ENCODE data around the gene XAB2.
"Not testable (repeated sequence)": the region's sequence is repeated elsewhere in the genome, so short reads cannot be mapped to it uniquely, and the experiment has no call there.

The XAB2 gene

DNA sequence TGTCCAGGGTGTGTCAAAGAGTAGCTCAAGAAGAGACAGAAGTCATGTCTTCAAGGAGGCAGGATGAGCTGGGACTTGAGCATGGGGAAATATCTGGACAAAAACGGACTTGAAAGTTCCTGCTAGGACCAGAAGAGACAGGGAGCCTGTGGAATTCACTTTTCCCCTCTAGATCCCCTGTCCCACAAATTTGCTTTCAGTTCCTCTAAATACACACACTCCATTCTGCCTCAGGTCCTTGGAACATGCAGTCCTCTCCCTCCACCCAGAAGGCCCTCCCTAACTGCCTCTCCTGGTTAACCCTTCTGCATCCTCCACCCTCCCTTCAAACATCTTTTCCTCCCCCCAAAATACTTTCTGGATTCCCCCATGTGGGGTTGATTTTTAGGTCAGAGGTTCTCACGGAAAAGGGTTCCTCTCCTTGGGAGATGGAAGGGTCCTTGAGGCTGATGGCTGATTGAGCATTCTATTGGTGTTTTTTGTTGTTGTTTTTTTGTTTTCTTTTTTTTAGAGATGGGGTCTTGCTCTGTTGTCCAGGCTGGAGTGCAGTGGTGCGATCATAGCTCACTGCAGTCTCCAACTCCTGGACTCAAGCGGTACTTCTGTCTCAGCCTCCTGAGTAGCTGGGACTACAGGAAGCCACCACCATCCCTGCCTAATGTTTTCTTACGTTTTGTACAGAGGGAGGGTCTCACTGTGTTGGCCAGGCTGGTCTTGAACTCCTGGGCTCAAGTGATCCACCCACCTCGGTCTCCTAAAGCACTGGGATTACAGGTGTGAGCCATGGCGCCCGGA is 32.6 kb upstream of the XAB2 start:
- DNase-seq (ENCODE audit: insufficient read length, low spot score) (no peak), FAIRE-seq (no peak)
- no peak for TF ChIP-seq POLR2A (IDR thresholded peaks at IDR 0.05; ENCODE audit: low read depth, low read length)

DNA sequence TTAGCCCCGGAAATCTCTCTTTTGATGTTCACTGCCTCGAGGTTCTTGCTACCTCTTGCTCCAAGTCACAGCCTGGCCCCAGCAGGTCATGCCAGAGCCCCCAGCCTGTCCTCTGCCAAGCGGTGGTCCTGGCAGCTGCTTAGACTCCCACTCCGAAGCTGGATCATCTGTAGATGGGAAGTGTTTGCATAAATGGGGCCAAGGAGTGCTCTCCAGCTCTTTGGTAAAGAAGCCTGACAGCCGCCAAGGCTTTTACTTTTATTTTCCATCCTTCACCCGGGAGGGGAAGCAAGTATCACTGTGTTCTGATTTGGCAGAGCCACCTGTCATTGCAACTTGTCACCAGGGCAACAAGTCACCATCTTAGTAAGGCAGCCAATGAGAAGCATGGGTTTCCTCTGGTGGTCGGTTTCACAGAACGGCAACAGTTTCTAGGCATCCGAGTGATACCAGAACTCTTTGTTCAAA is 28.9 kb upstream of the XAB2 start:
- TF ChIP-seq POLR2A (IDR thresholded peaks at IDR 0.05; ENCODE audit: low read depth, low read length), result no peak
- DNase-seq (ENCODE audit: insufficient read length, low spot score) (no peak), FAIRE-seq (no peak)

DNA sequence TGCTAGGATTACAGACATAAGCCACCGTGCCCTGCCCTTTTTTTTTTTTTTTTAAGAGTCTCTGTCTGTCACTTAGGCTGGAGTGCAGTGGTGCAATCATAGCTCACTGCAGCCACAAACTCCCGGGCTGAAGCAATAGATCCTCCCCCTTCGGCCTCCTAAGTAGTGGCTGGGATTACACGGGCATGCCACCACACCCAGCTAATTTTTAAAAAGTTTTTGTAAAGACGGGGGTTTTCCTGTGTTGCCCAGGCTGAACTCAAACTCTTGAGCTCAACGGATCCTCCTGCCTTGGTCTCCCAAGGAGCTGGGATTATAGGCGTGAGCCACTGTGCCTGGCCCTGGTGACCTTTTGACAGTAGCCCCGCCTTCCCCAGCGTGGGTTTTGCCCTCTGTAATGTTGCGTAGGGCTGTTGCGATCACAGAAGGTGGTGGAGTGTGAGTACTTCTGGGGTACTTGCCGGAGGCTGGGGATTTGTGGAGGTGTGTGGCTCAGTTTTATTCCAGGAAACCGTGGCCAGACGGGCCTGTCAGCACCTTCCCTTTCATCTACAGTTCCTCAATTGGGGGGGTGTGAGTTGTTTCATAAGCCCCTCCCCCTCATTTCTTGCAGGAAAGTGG is 27.9 kb upstream of the XAB2 start:
- DNase-seq (ENCODE audit: insufficient read length, low spot score) (no peak), FAIRE-seq (no peak)

DNA sequence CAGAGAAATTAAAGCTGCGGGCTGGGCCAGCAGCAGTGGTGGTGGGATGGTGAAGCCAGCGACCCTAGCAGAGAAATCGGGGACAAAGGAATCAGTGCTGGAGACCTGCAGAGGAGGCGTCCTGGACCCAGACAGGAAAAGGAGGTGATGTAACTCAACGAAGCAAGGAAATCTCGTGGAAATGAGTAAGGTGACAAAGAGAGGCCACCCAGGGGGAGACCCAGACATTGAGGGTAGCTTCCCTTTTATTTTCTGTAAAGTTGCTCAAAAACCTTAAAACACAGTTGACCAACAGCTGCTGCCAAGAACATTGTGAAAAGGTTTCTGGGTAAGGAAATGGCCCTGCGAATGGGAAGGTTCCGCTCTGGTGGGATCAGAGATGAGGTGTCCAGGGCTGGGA is 26.2 kb upstream of the XAB2 start:
- FAIRE-seq (no peak), DNase-seq (ENCODE audit: insufficient read length, low spot score) (no peak)

More for the DNA sequence above, 27.9 kb upstream of the XAB2 start:
- no peak for TF ChIP-seq POLR2A (IDR thresholded peaks at IDR 0.05; ENCODE audit: low read depth, low read length)

DNA sequence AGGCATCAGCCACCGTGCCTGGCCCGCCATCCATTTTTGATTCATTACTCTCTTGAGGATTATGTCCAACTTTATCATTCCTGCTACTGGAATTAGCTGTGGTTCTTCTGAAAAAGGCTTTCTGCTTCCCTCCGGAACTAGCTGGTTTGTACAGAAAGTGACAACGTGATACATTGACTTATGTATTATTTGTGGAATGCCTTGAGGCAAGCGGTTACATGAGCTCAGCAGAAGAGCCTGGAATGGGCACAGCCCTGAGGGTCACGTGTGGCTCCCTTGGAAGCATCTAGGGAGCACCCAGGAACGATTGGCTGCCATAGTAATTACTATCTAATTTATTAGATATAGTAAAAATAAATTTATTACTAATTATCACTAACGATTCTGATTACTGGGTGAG is 25.1 kb upstream of the XAB2 start:
- no peak for FAIRE-seq
- TF ChIP-seq POLR2A (IDR thresholded peaks at IDR 0.05; ENCODE audit: low read depth, low read length), result no peak
- DNase-seq (ENCODE audit: insufficient read length, low spot score), result no peak

More for the DNA sequence above, 26.2 kb upstream of the XAB2 start:
- no peak for TF ChIP-seq POLR2A (IDR thresholded peaks at IDR 0.05; ENCODE audit: low read depth, low read length)

DNA sequence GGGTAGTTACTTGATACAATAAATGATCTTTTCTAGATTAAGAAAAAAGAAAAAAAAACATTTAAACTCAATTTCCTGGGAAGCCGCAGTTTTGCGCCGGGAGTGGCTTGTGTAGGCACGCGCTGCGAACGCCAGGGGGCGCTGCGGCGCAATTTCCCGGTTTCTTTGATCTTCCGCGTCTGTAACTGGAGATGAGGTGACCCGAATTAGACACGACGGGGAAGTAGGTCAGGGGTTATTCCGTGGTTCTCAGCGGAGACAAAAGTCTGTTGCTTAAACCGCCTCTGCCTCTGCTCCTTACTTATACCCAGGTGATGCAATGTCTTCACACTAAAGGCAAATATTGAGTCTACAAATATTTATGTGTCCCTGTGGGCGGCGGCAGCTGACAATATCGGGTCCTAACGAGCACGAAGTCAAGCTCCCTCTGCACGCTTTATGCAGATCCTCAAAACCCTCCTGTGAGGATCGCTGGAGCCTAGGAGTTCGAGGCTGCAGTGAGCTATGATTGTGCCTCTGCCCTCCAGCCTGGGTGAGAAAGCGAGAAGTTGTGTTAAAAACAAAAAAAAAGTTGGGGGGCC is 22.8 kb upstream of the XAB2 start:
- TF ChIP-seq POLR2A (IDR thresholded peaks at IDR 0.05; ENCODE audit: low read depth, low read length), result no peak
- peak; percentile 6 for FAIRE-seq
- DNase-seq (ENCODE audit: insufficient read length, low spot score), result peak; percentile 86

DNA sequence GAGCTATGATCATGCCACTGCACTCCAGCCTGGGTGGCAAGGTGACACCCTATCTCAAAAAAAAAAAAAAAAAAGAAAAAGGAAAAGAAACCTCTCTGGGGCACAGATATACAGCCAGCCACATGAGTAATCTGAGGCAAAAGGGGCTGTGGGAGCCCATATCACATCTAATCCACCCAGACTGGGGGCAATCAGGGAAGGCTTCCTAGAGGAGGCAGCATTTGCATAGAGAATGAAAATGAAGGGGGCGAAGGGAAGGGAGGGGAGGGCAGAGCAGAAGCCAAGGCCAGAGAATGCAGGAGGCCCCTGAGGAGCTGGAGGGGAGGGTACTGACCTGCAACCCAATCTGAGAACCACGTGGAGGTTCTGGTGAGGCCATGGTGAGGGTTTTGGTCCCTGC is 20.8 kb upstream of the XAB2 start:
- DNase-seq (ENCODE audit: insufficient read length, low spot score) (no peak), FAIRE-seq (no peak)
- TF ChIP-seq POLR2A (IDR thresholded peaks at IDR 0.05; ENCODE audit: low read depth, low read length), result no peak

DNA sequence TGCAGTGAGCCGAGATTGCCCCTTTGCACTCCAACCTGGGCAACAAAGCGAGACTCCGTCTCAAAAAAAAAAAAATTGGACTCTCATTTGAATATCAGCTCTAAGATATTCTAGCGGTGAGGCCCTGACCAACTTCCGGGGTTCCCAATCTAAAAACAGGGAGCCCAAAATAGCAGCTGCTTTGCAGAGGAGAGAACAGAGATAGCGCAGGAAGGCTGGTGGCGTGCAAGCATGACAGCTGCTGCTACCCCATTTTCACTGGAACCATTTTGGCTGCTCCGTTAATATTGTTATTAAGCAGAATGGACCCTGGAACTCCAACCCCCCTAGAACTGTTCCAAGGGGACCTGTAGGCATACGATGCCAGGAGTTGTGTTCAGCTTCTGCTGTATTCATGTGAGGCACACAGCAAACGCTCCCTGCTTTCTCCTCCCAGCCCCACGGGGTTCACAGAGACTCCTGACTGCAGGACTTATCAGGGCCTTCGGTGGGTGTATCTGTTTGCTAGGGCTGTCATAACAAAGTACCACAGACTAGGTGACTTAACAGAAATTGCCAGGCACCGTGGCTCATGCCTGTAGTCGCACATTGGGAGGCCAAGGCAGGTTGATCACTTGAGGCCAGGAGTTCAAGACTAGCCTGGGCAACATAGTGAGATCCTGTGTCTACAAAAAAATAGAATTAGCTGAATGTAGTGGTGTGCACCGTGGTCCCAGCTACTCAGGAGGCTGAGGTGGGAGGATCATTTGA is 19.1 kb upstream of the XAB2 start:
- TF ChIP-seq POLR2A (IDR thresholded peaks at IDR 0.05; ENCODE audit: low read depth, low read length), result no peak
- no peak for DNase-seq (ENCODE audit: insufficient read length, low spot score)
- no peak for FAIRE-seq

DNA sequence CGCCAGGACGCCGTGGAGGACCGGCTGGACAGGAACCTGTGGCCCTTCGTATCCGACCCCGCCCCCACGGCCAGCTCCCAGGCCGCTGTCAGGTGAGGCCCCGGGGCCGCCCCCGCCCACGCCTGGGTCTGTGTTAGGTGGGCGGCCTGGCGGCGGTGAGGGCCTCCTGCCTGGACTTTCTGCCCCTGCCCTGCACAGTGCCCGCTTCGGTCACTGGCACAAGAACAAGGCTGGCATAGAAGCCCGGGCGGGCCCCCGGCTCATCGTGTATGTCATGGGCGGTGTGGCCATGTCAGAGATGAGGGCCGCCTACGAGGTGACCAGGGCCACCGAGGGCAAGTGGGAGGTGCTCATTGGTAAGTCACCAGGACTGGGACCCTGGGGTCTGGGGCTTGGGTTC is 17.8 kb upstream of the XAB2 start:
- DNase-seq (ENCODE audit: insufficient read length, low spot score), result no peak
- no peak for FAIRE-seq
- TF ChIP-seq POLR2A (IDR thresholded peaks at IDR 0.05; ENCODE audit: low read depth, low read length), result no peak

DNA sequence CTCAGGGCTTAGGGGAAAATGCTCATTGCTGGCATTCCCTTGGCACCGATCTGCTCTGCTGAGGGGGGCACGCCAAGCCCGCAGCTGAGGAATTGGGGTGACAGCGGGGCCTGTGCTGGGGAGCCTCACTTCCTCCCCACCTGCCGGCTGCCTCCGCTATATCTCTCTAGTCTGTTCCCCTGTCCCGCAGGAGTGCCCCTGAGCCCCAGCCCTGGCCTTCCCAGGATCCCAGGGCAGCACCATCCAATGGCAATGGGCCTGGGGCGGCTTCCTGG is 17.0 kb upstream of the XAB2 start:
- DNase-seq (ENCODE audit: insufficient read length, low spot score) (no peak), FAIRE-seq (no peak)
- no peak for TF ChIP-seq POLR2A (IDR thresholded peaks at IDR 0.05; ENCODE audit: low read depth, low read length)

DNA sequence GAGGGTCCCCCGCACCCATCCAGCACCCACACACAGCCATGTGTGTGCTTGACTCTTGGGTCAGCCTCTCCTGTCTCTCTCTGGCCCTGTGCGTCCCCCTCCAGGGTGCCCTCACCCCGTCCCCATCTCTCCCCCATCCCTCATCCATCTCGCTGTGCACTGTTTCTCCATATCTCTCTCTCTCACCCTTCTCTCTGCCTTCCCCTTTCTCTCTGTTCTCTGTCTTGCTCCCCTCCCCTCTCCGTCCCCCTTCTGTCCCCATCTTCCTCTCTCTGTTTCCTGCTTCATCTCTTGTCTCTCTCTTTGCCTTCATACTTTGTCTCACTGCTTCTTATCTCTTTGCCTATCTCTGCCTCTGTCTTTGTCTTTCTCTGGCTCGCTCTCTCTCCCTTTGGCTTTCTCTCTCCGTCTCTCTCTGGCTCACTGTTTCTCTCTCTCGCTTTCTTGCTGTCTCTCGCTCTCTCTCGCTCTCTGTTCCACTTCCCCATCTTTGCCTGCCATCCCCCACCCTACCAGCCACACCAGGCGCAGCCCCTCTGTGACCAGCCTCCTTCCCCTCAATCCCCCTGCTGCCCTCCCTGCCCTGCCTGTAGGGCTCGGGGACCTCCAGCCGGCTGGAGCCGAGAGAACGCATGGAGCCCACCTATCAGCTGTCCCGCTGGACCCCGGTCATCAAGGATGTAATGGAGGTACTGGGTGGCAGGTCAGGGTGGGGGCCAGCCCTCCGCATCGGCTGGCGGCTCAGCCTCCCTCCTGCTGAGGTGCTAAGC is 16.5 kb upstream of the XAB2 start:
- TF ChIP-seq POLR2A (IDR thresholded peaks at IDR 0.05; ENCODE audit: low read depth, low read length), result no peak
- DNase-seq (ENCODE audit: insufficient read length, low spot score), result no peak
- no peak for FAIRE-seq

DNA sequence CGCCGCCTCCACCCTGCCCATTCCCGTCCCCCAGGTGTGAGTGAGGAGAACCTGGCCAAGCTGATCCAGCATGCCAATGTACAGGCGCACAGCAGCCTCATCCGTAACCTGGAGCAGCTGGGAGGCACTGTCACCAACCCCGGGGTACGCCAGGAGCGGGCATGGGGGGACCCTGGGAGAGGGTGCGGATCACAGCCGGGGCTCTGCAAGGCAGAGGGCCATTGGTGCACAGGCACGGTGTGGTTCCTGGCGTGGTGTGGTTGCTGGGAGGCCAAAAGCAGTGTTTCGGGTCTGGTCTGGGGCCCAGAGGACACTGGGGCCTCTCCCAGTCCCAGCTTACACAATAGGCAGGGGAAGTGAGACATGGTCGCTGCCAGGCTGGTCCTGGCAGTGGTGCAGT is 15.8 kb upstream of the XAB2 start:
- DNase-seq (ENCODE audit: insufficient read length, low spot score) (no peak), FAIRE-seq (no peak)
- TF ChIP-seq POLR2A (IDR thresholded peaks at IDR 0.05; ENCODE audit: low read depth, low read length), result no peak

DNA sequence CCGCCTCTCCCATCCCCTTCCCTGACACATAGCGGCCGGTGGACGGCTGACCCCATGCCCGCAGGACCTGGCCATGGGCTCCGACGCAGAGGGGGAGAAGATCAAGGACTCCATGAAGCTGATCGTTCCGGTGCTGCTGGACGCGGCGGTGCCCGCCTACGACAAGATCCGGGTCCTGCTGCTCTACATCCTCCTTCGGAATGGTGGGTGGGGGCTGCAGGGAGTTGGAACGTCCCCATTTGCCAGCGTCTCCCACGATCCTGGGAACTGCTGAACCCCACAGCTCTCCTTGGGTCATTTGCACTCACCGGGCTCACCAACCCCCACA is 15.2 kb upstream of the XAB2 start:
- FAIRE-seq (no peak), DNase-seq (ENCODE audit: insufficient read length, low spot score) (no peak)
- no peak for TF ChIP-seq POLR2A (IDR thresholded peaks at IDR 0.05; ENCODE audit: low read depth, low read length)

DNA sequence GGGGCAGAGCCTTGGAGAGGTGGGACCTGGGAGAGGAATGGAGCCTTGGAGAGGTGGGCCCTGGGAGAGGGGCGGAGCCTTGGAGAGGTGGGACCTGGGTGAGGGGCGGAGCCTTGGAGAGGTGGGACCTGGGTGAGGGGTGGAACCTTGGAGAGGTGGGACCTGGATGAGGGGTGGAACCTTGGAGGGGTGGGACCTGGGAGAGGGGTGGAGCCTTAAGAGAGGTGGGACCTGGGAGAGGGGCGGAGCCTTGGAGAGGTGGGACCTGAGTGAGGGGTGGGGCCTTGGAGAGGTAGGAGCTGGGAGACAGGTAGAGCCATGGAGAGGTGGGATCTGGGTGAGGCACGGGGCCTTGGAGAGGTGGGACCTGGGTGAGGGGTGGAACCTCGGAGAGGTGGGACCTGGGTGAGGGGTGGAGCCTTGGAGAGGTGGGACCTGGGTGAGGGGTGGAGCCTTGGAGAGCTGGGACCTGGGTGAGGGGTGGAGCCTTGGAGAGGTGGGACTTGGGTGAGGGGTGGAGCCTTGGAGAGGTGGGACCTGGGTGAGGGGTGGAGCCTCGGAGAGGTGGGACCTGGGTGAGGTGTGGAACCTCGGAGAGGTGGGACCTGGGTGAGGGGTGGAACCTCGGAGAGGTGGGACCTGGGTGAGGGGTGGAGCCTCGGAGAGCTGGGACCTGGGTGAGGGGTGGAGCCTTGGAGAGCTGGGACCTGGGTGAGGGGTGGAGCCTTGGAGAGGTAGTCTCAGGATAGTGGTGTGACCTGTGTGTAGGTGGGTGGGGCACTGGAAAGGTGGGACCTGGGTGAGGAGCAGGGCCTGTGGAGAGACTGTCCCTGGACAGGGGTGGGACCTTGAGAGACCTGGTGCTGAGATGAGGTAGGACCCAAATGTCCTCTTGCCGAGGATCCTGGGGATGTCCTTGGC is 14.5 kb upstream of the XAB2 start:
- not testable (repeated sequence) for DNase-seq (ENCODE audit: insufficient read length, low spot score); FAIRE-seq
